ENCODE results near the gene DTNB.

The DTNB gene

GRCh38 chr2:25462021-25462420 lies 211.4 kb downstream of the DTNB start:
- no peak for DNase-seq (ENCODE audit: low read depth in 2 of 2)

- no peak for DNase-seq (ENCODE audit: low read depth in 2 of 2)
Measured at GRCh38 chr2:25460261-25460905, 213.0 kb downstream of the DTNB start.

- no peak for DNase-seq (ENCODE audit: low read depth in 2 of 2)
Measured at GRCh38 chr2:25454824-25455611, 218.4 kb downstream of the DTNB start.

GRCh38 chr2:25453199-25453905 lies 220.0 kb downstream of the DTNB start:
- DNase-seq (ENCODE audit: low read depth in 2 of 2) = peak; percentile 12 to 28

GRCh38 chr2:25448808-25449207 lies 224.6 kb downstream of the DTNB start:
- no peak for DNase-seq (ENCODE audit: low read depth in 2 of 2)

- DNase-seq (ENCODE audit: low read depth in 2 of 2) = no peak
Measured at GRCh38 chr2:25447018-25447417, 226.4 kb downstream of the DTNB start.

GRCh38 chr2:25446122-25446521 lies 227.3 kb downstream of the DTNB start:
- no peak for DNase-seq (ENCODE audit: low read depth in 2 of 2)

GRCh38 chr2:25445464-25445863 lies 227.9 kb downstream of the DTNB start:
- no peak for DNase-seq (ENCODE audit: low read depth in 2 of 2)

GRCh38 chr2:25444608-25445270 lies 228.6 kb downstream of the DTNB start:
- DNase-seq (ENCODE audit: low read depth in 2 of 2) = no peak

- DNase-seq (ENCODE audit: low read depth in 2 of 2) = no peak
Measured at GRCh38 chr2:25443766-25444165, 229.6 kb downstream of the DTNB start.

GRCh38 chr2:25441353-25441752 lies 232.0 kb downstream of the DTNB start:
- no peak for DNase-seq (ENCODE audit: low read depth in 2 of 2)

GRCh38 chr2:25438793-25439192 lies 234.6 kb downstream of the DTNB start:
- DNase-seq (ENCODE audit: low read depth in 2 of 2) = no peak

GRCh38 chr2:25437881-25438662 lies 235.3 kb downstream of the DTNB start:
- DNase-seq (ENCODE audit: low read depth in 2 of 2) = no peak

- no peak for DNase-seq (ENCODE audit: low read depth in 2 of 2)
Measured at GRCh38 chr2:25435421-25435820, 238.0 kb downstream of the DTNB start.

GRCh38 chr2:25431604-25432003 lies 241.8 kb downstream of the DTNB start:
- no peak for DNase-seq (ENCODE audit: low read depth in 2 of 2)

GRCh38 chr2:25430556-25430955 lies 242.8 kb downstream of the DTNB start:
- no peak for DNase-seq (ENCODE audit: low read depth in 2 of 2)

- no peak for DNase-seq (ENCODE audit: low read depth in 2 of 2)
Measured at GRCh38 chr2:25426326-25426725, 247.1 kb downstream of the DTNB start.

GRCh38 chr2:25424426-25425028 lies 248.8 kb downstream of the DTNB start:
- DNase-seq (ENCODE audit: low read depth in 2 of 2) = no peak

GRCh38 chr2:25421820-25422411 lies 251.5 kb downstream of the DTNB start:
- no peak for DNase-seq (ENCODE audit: low read depth in 2 of 2)

- no peak for DNase-seq (ENCODE audit: low read depth in 2 of 2)
Measured at GRCh38 chr2:25421289-25421688, 252.1 kb downstream of the DTNB start.

- DNase-seq (ENCODE audit: low read depth in 2 of 2) = no peak
Measured at GRCh38 chr2:25420820-25421237, 252.5 kb downstream of the DTNB start.

All from activated CD4-positive, alpha-beta T cell treated with anti-CD3 and anti-CD28 coated beads for 24 hours (primary cell).